NCI-H1105 treated with DMSO at 0.1 percent for 48 hours (cell line): Measurements from ENCODE around the gene PGAP1.

Experiments used
- DNase-seq: peaks from one replicate; lab custom pipeline; 2025; lab: John Stamatoyannopoulos, UW

Gene PGAP1

DNA sequence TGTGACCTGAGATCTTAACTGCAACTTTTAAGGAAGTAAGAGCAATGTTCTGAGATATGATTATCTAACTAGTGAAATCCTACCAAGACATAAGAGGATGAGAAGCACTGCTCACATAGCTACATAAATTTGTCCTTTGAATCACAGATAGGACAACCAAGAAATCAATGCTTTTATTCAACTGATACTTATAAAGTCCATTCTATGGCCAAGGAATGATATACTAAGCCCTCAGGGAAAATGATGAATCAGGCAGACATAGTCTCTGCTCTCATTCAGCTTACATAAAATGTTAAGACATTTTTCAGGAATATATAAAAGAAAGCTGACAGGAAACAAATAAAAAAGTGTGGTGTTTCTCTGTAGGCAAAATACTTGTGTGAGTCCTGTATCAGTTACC, 39.1 kb downstream of the PGAP1 start:
- no peak for DNase-seq

DNA sequence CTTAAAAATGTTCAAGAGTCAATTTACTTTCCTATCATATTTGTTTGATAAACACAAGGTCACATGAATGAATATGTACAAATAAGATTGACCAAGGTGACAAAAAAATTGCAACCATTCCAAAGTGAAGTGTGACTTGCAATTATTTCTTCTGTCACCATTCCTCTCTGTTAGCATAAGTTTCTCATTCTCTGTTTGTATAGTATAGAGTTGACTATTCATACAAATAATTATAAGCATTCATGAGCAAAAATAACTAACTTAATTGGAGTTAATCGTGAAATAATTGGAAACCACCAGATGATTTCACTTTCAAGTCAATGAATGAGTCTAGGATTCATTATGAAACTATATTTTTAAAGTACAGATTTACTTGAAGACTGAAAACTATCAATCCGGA, 42.1 kb downstream of the PGAP1 start:
- no peak for DNase-seq

GRCh38 chr2:196876364-196876763, 50.1 kb downstream of the PGAP1 start:
- DNase-seq, result no peak

DNA sequence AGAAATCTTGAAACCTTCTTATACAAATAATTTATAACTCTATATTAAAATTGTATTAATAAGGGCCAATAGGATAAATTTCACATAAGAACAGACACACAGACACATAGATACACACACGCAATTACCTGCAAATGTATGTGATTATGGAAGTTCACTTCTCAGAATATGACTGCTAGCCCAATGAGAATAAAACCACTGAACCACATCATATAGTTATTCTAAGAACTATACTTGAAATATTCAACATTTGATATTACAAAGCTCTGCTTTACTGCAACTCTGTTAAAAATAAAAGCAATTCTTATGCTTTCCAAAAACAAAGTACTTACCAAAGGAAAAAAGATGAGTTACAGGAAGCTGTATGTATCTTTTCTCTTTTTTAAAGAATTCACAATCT, 51.1 kb downstream of the PGAP1 start:
- DNase-seq, result no peak

- no peak for DNase-seq
Measured at GRCh38 chr2:196873511-196873910, 53.0 kb downstream of the PGAP1 start.

- DNase-seq, result no peak
Measured at GRCh38 chr2:196854629-196855028, 71.9 kb downstream of the PGAP1 start.

DNA sequence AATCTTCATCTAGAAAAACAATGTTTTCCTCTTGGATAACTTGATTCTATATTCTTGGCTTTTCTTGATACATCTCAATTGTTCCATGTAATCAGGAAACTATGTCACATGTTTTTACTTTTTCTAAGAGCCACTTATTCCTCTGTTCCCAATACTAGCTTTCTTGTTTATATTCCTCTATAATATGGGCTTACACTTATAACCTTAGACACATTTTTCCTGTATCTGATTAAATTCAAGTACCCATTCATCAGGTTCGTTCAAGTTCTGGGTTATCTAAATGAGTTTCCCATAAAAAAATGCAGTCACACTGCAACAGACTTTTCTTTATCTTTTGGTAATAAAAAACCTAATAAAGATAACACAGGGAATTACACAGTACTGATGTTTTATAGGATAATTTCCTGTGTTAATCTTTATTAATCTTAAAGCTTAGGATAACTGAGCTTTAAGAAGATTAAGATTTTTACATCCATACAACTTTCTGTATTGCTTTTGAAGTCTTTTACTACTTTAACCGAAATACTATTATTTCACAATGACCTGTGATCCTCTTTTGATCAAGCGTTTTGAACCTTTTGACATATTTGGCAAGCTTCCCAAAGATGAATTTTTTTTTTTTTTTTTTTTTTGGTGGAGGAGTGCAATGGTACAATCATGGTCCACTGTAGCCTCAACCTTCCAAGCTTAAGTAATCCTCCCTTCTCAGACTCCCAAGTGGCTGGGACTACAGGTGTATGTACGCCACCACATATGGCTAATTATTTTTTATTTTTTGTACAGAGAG, 73.0 kb downstream of the PGAP1 start:
- DNase-seq, result no peak

- no peak for DNase-seq
Measured at GRCh38 chr2:196851088-196851487, 75.4 kb downstream of the PGAP1 start.

DNA sequence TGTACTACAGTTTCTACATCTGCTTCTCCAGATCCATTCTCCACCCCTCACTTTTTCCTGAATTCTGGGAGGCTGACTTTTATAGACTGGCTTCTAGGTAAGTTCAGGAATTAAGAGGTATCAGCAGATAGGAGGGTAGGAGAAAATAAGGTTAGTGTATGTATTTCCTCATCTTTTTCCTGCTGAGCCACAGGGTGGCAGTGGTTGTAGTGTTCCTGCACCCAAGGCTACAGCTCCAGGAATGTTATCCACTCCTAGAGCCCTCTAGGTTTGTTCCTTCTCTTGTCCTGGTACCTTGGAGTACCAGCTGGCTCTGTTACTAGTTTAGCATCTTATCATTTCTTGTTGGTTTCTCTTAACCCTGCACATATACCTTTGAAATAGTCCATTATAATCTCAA, 76.6 kb downstream of the PGAP1 start:
- DNase-seq, result no peak

DNA sequence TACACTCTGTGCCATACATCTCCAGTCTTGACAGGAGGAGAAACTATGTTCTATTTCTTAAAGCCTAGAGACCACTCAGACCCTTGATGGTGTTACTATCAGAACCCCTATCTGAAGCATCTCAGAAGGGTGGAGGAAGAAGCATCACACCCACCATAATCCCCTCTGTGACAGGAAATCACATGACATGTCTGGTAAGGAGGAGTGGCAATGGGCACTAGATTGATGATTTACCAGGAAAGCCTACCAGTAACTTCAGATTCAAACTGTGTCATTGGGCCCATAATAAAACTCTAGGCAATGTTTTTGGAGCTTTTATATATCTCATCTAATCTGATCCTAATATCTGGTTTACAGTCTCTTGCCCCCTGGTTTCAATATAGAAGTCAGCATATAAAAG, 80.2 kb downstream of the PGAP1 start:
- DNase-seq, result no peak

DNA sequence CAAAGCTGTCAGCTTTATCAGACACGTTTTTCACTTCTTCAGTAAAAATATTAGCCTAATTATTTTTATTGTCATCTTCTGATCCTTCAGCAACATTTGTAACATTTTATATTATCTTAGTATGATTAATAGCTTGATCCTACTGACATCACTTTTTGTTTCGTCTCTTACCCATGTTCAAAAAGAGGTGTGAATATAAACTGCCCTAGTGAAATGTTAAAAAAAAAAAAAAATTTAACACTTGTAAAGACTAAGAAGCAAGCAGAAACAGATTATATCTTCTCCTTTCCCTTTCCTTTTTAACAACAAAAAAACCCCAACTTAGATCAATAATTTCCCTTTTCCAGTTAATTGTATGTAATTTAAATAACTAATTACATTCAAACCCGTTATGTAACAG, 81.1 kb downstream of the PGAP1 start:
- DNase-seq, result no peak

DNA sequence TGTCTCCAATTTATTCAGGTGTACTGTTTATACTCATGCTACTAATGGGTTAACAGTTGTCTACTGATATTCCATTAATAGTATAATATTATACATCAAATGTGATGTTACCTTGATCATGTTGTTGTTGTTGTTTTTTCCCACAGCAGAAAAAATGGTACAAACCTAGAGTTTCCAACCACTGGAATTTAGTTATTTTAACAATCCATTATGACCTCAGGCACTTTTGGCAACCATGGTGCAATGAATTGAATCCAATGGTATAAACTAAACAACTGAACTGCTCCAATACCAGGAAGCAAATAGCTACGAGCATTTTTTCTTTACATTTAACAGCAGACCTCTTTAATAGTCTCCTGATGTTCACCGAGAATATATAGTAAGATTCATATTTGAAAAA, 86.3 kb downstream of the PGAP1 start:
- DNase-seq, result no peak

GRCh38 chr2:196839574-196839973, 86.9 kb downstream of the PGAP1 start:
- no peak for DNase-seq

DNA sequence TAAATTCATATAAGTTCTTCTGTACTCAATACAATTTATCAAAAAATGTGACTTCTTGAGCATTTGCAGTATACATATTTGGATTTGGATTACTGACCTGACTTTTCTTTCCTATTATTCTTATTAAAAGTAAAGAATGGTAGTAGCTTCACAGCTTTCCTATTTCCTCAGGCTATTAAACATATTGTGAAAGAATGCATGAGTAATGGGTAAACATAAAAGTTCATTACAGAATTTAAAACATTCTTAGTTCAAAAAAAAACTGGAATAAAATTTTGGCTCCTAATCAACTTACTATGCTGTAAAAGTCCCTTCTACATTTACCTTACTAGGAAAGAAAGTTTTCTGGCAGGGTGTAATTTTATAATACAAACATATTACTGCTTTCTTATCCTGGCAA, 90.1 kb downstream of the PGAP1 start:
- no peak for DNase-seq

DNA sequence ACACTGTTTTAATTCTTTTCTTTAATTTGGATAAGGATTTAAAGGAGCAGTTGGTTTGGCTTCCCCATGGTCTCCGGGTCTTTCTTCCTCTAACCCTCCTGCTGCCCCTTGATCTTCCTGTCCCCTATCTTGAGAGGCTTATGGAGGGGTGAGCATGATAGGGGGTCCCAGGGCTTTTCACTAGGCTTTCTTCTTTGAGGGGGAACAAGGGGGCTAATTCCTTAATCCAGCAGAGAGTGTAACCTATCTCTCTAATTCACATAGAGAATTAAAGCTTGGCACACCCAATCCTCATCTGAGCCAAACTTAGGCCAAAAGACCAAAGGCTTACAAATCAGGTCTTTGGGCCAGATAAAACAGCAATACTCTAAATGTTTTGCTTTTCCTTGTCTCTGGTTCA, 95.8 kb downstream of the PGAP1 start:
- DNase-seq, result no peak

- DNase-seq, result no peak
Measured at GRCh38 chr2:196827356-196827755, 99.2 kb downstream of the PGAP1 start.

DNA sequence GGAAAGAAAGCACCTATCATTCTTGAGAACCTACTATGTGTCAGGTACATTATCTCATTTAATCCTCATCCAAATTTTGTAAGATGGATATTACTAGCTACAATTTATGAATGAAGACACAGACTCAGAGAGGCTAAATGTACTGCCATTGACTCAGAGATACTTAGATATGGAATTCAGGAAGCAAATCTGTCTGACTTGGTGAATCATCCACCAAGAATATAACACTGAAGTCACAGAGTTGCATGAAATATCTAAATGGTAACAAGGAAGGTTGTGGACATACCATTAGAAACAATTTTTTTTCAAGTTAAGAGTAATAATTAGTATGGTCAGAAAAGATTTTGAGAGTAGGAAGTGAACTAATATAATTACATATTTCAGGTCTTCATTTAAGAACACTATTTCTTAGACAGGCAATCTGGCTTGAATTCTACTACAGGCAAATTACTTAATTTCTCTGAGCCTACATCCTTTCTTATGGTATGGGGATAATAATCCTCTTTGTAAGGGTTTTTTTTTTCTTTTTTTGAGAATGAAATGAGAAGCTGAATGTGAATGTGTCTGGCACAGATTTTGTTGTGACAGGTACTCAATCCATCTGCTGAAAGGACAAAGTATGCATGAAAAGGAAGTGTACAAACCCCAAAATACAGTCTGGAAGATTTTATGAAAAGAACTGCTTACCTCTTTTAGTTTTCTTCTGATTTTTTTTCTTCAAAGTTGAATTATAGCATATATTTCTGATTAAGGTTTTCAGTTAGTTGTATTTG, 102.6 kb downstream of the PGAP1 start:
- DNase-seq, result no peak

DNA sequence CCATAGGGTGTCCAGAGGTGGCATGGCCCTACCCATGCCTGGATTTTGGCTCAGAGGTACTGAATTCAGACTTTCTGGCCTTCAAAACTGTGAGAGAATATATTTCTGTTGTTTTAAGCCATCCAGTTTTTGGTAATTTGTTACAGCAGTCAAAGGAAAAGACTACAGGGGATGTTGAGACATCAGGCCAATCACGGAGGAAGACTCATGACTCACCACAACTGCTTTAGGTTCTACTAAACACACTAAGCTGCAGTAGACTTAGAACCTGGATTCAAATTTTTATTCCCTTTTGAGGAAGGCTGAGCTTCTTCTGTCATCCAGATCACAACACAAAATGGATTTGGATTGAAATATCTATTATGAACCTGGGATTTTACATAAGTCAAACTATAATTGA, 105.3 kb downstream of the PGAP1 start:
- DNase-seq, result no peak

DNA sequence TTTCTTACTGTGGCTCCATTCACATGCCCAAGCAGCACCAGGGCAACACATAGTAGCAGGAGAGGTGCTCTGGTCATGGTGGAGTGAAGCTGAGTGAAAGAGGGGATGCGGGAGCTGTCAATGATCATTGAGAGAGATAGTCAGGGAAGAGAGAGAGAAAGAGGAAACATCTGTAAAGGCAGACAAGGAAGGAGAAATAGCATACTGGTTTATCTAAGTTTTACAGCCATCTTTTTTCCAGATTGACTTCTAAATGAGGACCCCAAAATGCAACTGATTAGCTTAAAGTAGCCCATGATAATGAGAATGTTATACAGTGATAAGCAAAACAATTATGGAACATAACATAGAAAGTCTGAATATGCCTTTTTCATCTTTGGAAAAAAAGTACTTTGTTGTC, 117.2 kb downstream of the PGAP1 start, which contains the start of gene C2orf66:
TSS of gene C2orf66 (minus strand) at position 96 of the 400 bp plus-strand sequence. CDS start at position 77, 19 bp downstream.
- DNase-seq, result no peak

GRCh38 chr2:196808083-196808665, 118.3 kb downstream of the PGAP1 start:
- DNase-seq, result no peak

DNA sequence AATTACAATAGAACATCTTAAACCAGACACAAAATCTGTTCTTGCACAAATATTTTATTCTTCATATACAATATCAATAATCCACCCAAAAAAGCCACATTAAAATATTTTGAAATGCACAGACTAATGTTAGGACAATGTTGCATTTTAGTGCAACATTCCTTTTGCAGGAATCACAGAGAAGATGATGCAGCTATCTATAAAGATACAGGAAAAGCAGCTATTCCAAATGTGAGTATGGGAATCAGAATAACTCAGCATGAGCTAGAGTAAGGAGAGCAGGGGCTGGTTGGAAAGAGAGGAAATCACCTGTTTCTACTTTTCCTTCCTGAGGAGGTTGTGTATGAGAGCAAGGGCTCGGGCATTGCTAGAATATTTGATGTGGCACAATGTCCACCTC, 122.1 kb downstream of the PGAP1 start:
- no peak for DNase-seq

GRCh38 chr2:196802401-196802800, 124.1 kb downstream of the PGAP1 start:
- no peak for DNase-seq

DNA sequence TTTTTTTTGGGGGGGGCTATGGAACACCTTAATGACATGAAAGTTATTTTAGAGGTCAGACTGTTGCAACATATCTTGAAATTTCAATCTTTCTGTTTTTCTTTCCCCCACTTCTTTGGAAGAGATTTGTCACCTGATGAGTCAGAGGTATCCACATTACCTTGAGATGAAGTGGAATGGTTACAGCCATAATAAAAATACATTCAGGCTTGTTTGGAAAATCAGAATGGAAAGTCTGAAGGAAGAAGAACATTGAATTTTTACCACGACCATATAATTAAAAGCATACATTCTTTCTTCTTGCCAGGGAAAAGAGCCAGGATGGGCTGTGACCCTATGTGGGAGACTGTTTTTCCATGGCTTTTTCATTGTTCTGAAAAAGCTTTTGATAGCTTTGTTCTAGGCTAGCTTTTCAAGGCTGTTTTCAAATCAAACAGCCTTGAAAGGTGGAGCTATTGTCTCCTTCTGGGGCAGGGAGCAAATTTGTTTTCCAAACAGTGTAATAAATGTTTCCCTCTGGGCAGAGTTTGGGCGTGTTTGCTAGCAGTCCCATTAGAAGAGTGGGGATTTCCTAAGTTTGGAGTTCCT, 124.7 kb downstream of the PGAP1 start:
- DNase-seq, result no peak
